ENCODE data around the gene RD3L.
"Not testable (repeated sequence)": the region's sequence is repeated elsewhere in the genome, so short reads cannot be mapped to it uniquely, and the experiment has no call there.

Gene RD3L

DNA sequence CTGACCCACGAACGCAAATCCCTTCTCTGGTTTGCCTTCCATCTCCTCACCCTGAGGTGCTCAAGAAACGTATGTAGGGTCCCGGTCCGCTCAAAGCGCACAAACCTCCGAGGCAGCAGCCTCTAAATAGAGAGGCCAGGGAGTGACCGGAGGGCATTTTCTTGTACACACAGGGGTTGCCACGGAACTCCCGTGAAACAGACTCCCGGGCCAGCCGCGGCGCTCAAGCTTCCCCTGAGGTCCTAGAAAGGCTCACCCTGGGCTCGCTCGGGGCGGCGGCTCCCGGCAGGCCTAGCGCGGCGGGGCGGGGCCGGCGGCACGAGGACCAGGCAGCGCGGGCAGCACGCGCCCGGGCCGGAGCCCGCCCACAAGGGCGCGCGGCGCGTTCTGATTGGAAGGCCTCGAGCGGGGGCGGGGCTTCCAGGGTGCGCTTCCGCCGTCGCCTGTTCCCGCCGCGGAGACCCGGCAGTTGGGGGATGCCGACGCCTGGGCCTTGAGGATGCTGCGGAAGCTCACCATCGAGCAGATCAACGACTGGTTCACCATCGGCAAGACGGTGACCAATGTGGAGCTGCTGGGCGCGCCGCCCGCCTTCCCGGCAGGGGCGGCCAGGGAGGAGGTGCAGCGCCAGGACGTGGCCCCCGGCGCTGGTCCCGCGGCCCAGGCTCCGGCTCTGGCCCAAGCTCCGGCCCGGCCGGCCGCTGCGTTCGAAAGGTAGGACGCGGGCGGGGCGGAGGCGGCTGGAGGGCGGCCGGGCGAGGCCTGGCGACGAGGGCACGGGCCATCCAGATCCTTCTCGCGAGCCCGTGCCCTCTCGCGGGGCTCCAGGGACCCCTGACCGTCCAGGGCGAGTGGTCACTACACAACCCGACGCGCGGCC is 14.1 kb downstream of the RD3L start, which contains the start of gene TDRD9:
Gene TDRD9 (plus strand): TSS at position 446 of the 880 bp plus-strand sequence. CDS start 54 bp downstream, at position 500.
- DNase-seq (ENCODE audit: low spot score), result no peak

DNA sequence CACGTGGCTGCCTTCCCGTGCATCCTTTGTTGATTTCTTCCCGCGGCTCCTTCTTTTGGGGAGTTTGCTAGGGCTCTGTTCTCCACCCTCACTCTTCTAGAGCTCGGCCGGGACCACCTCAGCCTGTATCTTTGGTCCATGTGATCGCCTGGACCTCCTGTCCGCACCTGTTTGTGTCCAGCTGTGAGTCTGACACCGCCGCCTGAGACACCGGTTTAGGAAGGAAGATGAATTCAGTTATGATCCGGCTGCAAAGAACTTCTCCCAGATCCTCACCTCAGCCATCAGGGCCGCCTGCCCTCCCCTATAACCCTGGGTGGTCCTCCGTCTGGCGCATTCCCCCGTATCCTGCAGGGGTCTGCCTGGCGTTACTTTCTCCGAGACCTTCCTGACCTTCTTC is 14.8 kb downstream of the RD3L start:
- DNase-seq (ENCODE audit: low spot score), result no peak

DNA sequence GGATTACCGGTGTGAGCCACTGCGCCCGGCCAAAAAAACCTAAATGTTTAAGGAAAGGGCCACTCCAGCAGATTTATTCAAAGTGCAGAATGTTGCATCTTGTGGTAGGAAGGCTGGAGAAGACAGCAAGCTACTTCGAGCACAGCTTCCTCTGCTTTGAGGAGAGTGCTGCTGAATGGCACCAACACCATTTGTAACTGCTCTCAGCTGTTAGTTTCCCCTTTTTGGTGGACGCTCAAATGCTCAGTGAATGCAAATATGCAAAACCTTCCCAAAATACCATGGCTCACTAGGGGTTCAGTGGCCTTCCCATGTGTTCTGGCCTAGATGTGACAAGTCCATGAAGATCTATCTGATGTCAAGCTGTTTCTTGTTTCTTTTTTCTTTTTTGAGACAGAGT is 17.0 kb downstream of the RD3L start:
- no peak for DNase-seq (ENCODE audit: low spot score)

DNA sequence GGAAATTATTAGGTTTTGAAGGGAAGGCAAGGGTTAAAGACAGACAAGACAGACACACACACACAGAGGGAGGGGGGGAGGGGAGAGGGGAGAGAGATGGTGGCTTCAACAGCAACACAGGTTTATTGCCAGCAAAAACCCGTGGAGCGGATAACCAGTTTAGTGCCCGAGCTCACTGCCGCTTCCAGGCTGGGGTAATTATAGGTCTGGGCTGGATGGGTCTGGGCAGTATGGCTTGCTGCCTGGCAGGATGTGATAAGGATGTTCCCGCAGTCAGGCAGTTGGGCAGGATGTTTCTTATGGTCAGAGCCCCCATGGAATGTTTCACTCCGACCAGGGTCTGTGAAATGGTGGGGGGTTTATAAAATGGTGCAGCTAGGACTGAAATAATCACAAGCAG is 18.5 kb downstream of the RD3L start:
- DNase-seq (ENCODE audit: low spot score), result no peak

DNA sequence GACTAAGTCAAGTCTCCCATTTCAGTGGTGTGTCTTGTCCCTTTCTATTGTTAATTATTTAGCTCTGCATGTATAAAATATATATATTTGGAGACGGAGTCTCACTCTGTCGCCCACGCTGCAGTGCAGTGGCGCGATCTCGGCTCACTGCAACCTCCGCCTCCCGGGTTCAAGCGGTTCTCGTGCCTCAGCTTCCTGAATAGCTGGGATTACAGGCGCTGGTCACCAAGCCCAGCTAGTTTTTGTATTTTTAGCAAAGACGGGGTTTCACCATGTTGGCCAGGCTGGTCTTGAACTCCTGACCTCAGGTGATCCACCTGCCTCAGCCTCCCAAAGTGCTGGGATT is 20.5 kb downstream of the RD3L start:
- DNase-seq (ENCODE audit: low spot score), result not testable (repeated sequence)

DNA sequence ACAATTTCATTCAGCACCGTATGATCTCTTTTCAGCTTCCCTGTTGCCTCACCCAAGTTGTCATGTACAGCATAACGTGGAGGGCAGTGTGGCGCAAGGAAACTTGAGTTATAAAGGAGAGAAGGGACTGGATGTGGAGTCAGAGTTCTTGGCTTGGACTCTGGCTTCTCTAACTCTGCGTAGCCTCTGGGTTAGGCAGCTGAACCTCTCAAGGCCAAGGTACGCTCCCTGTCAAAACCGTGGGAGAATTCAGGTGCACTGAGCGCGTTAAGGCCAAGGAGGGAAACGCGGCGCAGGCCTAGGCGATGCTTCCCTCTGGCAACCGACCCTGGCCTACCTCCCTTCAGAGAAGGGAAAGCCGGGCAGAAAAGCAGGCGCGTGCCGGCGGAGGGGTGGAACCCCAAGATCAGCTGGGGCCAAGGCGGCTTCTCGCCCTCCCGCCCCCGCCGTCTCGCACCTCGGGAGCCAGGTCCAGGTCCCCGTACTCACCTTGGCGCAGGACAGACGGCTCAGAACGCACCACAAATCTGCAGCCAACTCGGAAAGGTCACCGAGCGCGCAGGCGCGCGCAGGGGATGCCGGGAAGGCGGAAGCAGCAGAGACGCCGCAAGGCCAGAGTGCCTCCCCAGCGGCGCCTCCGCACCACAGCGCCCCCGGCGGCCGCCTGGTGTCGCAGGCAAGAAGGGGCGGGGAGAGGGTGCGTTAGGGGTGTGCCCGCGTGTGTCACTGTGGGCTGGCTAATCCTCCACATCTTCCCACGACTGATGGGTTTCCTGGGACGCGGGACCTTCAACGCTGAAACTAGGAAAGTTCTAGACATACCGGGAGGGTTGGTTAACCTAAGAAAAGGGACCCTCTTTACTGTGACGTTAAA is 21.1 kb downstream of the RD3L start:
- peak; percentile 95 for DNase-seq (ENCODE audit: low spot score)

DNA sequence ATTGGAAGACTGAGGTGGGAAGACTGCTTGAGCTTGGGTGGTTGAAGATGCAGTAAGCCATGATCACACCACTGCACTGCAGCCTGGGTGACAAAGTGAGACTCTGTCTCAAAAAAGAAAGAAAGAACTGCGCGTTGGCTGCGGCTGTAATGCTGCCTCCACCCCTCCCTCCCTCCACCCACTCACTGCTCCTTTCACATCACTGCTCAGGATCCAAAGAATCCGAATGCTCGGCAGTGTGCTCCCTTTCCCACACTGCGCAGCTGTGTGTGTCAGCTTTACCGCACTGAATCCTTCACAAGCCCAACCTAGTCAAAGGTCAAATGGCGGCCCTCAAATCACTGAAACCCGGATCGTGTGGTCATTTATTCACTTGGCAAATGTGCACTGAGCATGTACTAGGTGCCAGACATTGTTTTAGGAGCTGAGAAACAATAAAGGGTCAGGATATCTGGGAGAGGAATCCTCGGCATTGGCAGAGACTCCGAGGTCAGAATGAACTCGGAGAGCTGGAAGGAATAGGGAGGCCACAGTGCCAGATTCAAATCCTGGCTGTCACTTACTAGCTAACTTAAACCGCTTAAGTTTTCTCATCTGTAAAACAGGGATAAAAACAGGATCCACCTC is 25.6 kb downstream of the RD3L start:
- DNase-seq (ENCODE audit: low spot score), result no peak

DNA sequence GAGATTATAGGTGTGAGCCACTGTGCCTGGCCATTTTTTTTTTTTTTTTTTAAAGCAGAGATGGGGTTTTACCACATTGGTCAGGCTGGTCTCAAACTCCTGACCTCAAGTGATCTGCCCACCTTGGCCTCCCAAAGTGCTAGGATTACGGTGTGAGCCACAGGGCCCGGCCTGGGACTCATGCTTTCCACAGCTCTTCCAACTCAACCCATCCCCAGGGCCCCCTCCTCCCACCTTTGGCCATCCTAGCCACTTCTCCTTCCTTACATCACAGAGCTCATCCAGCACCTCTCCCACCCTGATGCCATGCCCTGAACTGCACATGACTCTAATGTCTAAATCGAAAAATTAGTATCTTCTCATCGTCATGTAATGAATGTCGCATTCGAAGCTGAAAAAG is 26.7 kb downstream of the RD3L start:
- DNase-seq (ENCODE audit: low spot score), result no peak

DNA sequence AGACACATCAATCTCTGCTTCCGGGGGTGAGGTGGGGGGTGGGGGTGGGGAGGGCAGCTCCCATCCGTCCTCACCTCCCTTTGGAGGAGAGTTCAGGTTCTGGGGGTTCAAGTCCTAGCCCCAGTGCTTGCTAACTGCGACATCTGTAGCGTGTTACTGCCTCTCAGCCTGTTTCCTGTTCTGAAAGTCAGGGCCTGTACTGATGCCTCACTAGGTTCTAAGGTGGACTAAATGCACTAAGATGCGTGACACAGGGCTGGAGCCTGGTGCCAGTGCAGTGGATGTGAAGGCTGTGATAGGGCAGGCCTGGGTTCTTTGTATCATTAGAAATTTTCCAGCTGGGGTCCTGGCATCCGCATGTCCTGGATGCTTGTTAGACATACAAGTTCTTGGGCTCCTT is 31.3 kb downstream of the RD3L start:
- no peak for DNase-seq (ENCODE audit: low spot score)

DNA sequence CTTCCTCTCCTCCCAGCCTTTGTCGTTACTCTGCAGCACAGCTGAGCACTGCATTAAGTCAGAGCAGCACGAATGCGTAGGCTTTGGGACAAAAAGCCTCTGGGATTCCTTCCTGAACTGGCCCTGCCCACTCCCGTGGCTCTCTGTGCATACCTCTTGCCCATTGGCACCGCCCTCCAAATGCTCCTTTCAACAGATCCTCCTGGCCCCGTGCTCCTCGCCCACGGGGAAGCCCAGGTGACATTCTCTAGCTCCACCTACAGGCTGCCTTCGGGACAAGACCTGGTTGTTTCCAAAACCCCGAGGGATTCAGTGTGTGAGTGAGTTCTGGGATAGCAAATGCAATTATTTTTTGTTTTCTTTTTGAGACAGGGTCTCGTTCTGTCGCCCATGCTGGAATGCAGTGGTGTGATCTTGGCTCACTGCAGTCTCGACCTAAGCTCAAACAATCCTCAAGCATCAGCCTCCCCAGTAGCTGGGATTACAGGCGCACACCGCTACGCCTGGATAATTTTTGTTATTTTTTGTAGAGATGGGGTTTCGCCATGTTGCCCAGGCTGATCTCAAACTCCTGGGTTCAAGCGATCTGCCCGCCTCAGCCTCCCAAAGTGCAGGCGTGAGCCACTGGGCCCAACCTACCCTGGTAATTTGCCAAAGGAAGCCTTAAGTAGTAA is 31.9 kb downstream of the RD3L start:
- DNase-seq (ENCODE audit: low spot score), result peak; percentile 45

DNA sequence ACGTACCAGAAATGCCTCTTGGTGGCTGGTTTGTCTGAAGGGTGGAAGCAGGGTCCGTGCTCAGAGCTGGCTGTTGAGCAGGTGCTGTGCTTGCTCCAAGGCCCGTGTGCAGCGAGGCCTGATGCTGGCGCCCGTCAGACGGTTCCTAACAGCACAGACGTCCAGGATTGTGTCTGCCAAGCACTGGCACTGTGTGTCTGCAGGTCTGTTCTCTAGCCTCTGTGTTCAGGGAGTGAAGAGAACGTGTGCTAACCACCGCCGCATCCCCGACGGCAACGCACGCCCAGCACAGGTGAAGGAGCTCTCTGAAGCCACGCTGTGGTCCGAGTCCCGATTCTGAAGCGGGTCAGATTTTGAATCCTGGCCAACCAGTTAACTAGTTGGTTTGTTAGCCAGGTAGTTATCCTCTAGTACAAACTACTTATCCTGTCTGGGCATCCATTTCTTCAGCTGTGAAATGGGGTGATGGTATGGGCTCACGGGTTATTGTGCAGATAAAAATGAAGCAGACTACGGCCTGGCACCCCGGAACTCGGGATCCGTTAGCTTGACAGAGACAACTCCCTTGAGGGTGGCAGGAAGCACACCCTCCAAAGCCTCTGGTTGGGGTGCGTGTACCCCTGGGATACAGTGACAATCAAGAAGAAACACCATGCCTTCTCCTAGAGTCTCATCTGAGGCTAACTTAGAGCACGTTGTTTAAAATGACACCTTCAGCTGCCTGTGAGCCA is 32.6 kb downstream of the RD3L start:
- no peak for DNase-seq (ENCODE audit: low spot score)

DNA sequence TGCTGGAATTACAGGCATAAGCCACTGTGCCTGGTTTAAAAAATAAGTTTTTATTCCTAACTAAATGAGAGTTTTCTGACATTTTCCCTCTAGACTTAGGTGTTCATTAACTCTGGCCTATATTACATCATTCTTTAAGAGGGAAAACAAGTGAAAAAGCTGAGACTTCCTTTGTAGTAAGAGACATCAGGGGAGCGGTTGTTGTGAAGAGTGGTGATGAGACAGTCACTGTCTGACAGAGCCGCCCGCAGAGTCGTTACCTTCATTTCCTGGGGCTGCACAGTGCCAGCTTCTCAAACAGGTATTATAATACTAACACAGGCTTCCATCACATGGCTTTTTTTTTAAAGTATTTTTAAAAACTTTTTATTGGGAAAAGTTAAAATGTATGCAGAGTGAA is 33.7 kb downstream of the RD3L start:
- DNase-seq (ENCODE audit: low spot score), result no peak

DNA sequence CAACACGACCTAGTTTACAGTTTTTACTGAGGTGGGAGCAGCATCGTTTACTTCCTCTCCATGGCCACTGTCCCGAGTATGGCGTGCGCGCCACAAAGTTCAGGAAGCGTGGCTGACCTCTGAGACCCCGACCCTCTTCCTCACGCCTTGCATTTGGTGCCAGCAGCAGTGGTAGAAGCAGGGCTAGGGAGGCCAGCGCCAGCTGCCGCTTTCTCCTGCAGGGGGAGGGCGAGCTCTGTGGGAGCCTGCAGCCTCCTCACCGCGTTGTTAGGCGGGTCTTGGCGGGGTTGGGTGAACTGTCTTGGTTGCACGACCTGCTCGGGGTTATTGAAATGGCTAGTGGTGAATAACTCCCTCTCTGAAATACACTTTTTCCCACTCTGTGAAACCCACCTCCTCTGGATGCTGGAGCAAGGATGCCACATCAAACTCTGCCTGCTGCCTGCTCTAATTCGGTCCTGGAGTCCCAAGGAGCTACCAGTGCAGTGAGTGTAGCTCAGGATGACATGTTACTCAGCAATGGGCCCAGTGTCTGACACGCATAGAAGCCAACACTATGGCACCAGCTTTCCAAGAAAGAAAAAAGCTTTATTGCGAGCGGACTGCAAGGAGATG is 36.4 kb downstream of the RD3L start:
- no peak for DNase-seq (ENCODE audit: low spot score)

DNA sequence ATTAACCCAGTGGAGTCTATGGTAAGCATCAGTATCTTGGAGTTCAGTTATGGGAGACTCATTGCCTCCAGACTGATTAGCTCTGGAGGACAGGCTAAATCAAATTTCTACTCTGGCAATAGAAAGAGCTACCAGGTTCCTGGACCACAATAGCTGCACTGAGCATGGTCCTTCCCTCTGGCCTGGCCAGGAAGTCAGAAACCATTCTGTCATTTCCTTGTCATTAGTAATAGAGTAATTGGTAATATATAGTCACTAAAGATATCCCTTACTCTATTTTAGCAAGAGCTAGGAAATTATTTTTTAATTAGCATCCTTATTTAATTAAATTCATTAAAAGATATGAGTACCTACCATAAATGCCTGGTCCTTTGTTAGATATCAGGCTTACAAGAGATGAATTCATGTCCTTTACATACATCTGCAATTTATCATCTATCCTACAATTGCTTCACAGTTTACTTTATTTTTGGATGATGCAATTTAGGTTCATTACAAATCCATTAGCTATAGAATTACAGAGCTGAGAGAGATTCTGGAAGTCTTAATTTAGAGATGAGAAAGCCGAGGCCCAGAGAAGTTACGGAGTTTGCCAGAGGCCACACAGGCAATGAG is 37.7 kb downstream of the RD3L start:
- DNase-seq (ENCODE audit: low spot score), result no peak

DNA sequence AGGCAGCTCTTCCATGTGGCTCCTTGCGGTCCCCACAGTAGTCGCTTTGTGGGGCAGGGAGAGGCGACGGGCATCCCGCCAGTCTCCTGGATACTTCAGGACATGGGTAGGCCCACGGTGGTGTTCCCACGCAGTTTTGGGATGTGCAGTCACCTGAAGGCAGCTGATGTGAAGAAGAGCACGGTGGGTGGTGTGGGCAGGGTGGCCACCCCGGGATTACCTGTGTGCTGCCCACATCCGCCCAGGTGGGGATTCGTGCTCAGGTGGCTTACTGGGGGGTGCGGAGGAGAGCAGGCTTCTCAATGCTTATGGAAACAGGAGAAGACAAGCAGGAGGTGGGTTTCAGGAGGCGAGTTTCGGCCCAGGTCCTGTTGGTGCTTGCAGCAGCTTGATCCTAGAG is 42.5 kb downstream of the RD3L start:
- DNase-seq (ENCODE audit: low spot score), result no peak

DNA sequence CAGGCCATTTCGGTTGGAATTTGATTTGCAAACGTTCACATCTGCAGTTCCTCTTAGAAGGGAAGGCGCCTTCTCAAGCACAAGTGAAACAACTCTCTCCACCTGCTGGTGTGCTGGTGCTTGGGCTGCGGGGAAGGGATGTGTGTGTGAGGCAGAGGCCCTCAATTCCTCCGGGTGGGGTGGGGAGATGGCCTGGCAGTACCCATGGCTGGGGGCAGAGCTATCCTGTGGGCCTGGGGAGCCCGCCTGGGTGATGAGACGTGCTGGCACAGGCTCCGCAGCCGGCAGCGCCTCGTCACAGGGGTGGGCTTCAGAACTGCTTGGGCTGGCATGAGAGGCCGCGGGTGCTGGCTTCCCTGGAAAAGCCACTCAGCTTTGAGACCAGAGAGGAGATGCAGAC is 43.0 kb downstream of the RD3L start:
- no peak for DNase-seq (ENCODE audit: low spot score)

DNA sequence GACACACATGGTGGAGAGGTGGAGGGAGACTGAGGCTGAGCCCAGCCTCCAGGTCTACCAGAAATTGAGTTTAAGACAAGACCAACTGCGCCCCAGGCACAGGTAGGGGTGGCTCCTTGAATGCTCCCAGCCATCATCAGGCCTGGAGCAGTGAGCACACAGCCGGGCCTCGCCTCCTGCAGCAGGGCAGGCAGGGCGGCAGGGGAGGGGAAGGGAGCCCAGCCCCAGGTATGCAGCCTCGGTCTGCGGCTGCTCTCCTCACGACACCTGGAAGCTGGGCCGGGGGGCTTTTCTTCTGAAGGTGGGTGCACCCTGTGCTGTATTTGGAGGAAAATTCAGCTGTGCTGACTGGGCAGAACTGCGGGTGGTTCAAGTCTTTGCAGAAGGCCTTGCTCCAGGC is 43.6 kb downstream of the RD3L start:
- DNase-seq (ENCODE audit: low spot score), result no peak

DNA sequence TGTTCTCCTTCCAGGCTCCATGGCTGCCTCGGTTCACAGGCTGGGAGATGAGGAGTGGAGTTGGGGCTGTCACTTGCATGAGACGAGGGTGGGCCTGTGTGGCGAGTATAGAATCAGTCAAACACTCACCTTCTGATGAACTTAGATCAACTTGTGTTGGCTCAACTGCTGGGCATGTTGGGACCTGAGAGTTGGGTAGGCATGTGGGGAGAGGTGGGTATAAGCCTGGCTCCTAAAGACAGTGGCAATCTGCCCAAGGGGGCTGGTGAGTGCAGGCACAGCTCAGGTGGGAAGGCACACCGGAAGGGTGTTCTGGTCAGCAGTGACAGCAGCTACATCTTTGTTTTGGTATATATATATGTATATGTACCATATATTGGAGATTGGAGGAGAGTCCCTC is 44.1 kb downstream of the RD3L start:
- no peak for DNase-seq (ENCODE audit: low spot score)

DNA sequence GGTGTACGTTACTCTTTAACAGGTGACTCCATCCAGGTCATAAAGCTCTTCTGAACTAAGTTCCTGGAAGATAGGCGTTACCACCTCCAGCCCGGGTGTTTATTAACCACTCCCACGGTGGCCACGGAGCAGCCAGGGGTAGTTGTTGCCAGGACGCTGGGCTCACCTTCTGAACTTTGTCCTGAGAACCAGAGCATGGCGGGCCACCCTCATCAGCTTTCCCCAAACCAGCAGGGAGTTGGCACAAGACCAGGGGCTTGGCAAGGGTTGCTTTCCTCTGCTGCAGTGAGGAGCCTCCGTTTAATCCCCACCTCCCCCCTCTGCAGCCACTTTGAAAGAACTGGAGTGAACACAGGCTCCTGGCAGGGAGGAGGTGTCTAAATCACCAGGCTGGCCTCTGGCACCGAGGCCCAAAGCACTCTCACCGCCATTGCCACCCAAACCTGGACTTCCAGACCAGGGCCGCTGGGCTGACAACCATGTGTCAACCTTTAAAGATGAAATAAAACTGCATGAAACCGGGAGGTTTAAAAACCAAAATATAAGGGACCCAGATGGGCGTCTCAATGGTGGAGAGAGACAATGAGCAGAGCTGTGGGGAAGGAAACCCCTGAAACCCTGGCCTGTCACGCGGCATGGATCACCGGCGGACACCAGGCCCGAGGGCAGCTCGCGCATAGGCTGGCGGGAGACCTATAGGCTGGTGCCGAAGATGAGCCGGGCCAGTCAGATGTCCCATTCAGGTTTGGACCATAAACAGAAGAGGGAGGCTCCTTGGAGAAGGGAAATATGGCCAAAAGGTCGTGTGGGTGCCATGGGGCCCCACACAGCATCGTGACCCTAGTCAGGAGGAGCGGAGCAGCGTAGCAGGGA is 45.0 kb downstream of the RD3L start:
- DNase-seq (ENCODE audit: low spot score), result no peak

DNA sequence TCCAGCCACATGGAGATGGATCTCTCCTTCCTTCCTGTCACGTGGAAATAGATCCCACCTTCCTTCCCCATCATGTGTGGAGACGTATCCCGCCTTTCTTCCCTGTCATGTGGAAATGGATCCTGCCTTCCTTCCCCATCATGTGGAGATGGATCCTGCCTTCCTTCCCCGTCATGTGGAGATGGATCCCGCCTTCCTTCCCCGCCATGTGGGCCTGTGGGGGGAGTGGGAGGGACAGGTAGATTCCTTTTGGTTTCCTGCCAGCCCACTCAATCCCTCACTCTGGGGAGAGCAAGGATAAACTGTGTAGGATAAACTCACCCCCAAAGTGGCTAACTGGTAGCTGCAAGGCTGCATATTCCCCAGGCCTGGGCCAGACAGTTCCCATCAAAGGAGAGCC is 45.8 kb downstream of the RD3L start:
- no peak for DNase-seq (ENCODE audit: low spot score)
